Measurements from ENCODE around the gene NR2F1-AS1.
"Not testable (repeated sequence)": the region's sequence is repeated elsewhere in the genome, so short reads cannot be mapped to it uniquely, and the experiment has no call there.

- TF ChIP-seq EZH2 (IDR thresholded peaks at IDR 0.05; ENCODE audit: insufficient read depth, poor library complexity, severe bottlenecking); EZH2phosphoT487 (IDR thresholded peaks at IDR 0.05; ENCODE audit: insufficient read depth, low read depth): not testable (repeated sequence)
Observed at GRCh38 chr5:93456796-93457195, 124.2 kb downstream of the NR2F1-AS1 start.
